HG03439 (cell line): ENCODE results near the gene SLC9C2.
A peak's percentile ranks its signal among the peaks of the same experiment; 100 is the strongest.
"Not testable (repeated sequence)": the region's sequence is repeated elsewhere in the genome, so short reads cannot be mapped to it uniquely, and the experiment has no call there.

Experiments used
- ATAC-seq: cut with Tn5 transposase; IDR thresholded peaks from one replicate; pipeline ENCODE4 v1.9.1; 2021; ENCODE audit warnings: mild to moderate bottlenecking, moderate library complexity; ENCODE audit not compliant: unreplicated experiment

SLC9C2 gene

DNA sequence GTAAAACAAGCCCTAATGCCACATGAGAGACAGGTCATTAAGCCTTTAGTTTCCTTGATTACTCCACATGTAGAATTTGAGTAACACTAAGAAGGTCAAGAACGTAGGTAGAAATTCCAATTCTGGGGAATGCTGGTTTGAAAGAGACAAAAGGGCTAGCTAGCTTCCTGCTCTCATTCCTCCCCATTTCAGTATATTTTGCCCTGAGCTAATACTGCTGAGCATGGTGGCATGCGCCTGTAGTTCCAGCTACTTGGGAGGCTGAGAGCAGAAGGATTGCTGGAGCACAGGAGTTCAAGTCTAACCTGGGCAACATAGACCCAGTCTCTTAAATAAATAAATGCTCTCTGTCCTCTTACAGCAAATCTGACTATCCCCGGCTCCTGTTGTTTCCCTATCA lies 112.9 kb downstream of the SLC9C2 start:
- ATAC-seq = no peak

DNA sequence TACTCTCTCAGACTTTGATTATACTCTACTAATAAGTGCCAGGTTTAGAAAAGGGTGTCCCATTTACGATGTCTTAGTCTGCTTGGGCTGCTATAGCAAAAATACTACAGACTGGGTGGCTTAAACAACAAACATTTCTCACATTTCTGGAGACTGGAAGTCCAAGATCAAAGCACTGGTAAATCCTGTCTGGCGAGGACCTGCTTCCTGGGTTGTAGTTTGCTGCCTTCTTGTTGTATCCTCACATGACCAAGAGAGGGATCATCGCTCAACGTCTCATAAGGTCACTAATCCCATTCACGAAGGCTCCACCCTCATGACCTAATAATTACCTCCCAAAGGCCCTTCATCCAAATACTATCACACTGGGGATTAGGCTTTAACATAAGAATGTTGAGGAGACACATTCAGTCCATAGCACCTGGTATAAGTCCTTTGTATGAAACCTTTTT lies 113.7 kb downstream of the SLC9C2 start:
- no peak for ATAC-seq

DNA sequence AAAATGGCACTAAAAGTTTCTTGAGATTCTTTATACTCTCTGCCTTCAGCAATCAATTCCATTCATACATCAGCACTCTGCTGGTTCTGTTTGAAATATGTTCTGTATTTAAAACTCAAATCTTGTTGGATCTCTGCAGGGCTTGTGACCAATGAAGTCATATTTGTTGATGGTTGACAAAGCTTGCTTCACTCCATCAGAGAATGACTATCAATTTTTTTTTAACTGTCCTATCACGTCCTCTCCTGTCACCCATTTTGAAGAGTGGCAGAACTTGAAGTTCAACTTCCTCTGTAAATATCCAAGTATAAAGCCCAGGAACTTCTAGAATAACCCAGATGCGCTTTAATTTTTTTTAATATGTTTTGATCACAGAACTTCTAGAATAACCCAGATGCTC lies 114.9 kb downstream of the SLC9C2 start:
- no peak for ATAC-seq

DNA sequence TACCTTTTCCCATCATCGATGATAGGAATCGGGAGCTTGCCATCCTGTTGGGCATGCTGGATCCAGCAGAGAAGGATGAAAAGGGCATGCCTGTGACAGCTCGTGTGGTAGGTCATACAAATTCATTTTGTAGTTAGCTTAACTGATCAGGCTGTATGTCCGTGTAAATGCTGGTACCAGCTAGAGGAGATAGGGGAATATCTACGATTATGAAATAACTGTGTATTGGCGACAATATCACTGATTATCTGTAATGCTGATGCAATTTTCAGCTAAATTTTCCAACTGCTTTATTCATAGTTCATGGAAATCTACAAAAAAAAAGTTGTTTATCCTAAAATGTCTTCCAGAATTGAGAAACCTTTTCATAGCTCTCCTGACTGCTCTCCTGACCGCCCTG lies 117.5 kb downstream of the SLC9C2 start:
- ATAC-seq = no peak

- no peak for ATAC-seq
These were observed 118.6 kb downstream of the SLC9C2 start for GRCh38 chr1:173484276-173484675.

DNA sequence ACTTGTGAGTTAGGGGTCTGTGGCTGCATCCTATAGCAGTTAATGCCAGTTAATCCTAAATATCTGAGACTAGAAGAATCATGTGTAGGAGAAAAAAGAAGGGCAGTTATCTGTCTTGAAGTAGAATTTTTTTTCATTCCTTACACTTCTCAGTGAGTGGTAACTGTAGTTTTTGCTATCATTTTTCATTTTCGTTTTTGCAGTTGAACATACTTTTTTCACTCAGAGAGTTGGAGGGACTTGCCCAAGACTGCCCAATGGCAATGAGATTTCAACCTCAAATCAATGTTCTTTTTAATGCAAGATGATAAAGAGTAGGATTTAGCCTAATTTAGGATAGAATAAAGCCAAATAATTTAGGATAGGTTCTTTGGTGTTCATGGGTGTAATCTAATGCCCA lies 120.2 kb downstream of the SLC9C2 start:
- ATAC-seq = no peak

DNA sequence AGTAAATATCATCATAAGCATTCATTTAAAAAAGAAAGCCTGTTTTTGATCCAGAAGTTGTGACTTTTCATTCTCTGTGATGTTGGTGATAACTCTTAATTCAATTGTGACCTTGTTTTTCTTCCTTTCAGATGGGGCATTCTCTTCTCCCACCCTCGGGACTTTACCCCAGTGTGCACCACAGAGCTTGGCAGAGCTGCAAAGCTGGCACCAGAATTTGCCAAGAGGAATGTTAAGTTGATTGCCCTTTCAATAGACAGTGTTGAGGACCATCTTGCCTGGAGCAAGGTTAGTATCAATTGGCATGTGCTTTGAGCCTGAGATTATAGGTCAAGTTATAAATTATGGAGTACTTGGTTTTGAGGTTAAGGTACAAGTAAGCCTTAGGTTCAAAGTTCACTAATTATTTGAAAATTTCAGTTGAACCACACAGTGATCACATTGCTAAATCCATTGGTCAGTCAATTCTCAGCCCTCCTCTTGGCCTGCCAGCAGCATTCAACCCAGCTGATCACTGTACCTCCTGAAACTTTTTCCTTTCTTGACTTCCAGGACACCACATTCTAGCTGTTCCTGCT lies 121.6 kb downstream of the SLC9C2 start:
- no peak for ATAC-seq

- no peak for ATAC-seq
These were observed 123.2 kb downstream of the SLC9C2 start for GRCh38 chr1:173479649-173480048.

- no peak for ATAC-seq
These were observed 124.7 kb downstream of the SLC9C2 start for GRCh38 chr1:173478094-173478674.

- ATAC-seq = peak; percentile 40
These were observed 125.4 kb downstream of the SLC9C2 start, which contains the start of gene PRDX6 for GRCh38 chr1:173477286-173478093. Gene PRDX6 (plus strand): TSS chr1:173477335. CDS start chr1:173477398, 63 bp downstream.

GRCh38 chr1:173476665-173477285 lies 126.1 kb downstream of the SLC9C2 start:
- ATAC-seq = peak; percentile 96

- no peak for ATAC-seq
These were observed 126.6 kb downstream of the SLC9C2 start for GRCh38 chr1:173476197-173476664.

- ATAC-seq = no peak
These were observed 127.2 kb downstream of the SLC9C2 start for GRCh38 chr1:173475564-173476196.

GRCh38 chr1:173474780-173475421 lies 128.0 kb downstream of the SLC9C2 start:
- ATAC-seq = not testable (repeated sequence)

- ATAC-seq = no peak
These were observed 128.6 kb downstream of the SLC9C2 start for GRCh38 chr1:173474097-173474779.

DNA sequence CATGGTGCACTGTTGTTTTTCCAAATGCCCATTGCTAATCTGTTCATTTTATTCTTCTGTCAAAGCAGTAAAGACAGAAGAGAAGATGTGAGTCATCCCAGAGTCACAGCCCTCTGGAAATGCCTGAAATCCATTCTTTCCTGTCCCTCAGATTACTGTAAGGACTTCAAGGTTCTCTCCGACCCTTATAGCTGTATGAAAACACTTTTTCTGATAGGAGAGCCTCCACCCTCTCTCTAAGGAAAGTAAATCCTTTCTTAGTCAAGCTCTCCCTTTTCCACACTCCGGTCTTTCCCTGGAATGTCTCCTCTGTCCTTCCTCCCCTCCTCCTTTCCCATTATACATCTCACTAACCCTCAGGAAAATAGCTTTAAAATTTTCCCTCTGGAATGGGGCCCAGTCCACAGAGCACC lies 129.3 kb downstream of the SLC9C2 start:
- no peak for ATAC-seq

DNA sequence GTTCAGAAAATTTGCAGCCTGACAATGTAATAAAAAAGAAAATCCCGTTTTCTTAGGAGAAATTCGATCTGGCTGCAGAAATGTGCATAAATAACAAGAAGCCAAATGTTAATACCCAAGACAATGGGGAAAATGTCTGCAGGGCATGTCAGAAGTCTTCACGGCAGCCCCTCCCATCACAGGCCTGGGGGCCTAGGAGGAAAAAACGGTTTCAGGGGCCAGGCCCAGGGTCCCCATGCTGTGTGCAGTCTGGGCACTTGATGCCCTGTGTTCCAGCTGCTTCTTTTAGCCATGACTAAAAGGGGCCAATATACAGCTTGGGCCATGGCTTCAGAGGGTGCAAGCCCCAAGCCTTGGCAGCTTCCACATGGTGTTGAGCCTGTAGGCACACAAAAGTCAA lies 132.3 kb downstream of the SLC9C2 start:
- ATAC-seq = no peak

GRCh38 chr1:173469656-173470055 lies 133.2 kb downstream of the SLC9C2 start:
- ATAC-seq = no peak

- ATAC-seq = no peak
These were observed 135.4 kb downstream of the SLC9C2 start for GRCh38 chr1:173467426-173467825.

- not testable (repeated sequence) for ATAC-seq
These were observed 138.7 kb downstream of the SLC9C2 start for GRCh38 chr1:173464185-173464584.
